OCI-M1 (cell line): ENCODE measurements around the gene TRIM41.
"Not testable (repeated sequence)": the region's sequence is repeated elsewhere in the genome, so short reads cannot be mapped to it uniquely, and the experiment has no call there.

Experiments
- DNase-seq: peaks from one replicate; lab custom pipeline; 2025; lab: John Stamatoyannopoulos, UW

TRIM41 gene

DNA sequence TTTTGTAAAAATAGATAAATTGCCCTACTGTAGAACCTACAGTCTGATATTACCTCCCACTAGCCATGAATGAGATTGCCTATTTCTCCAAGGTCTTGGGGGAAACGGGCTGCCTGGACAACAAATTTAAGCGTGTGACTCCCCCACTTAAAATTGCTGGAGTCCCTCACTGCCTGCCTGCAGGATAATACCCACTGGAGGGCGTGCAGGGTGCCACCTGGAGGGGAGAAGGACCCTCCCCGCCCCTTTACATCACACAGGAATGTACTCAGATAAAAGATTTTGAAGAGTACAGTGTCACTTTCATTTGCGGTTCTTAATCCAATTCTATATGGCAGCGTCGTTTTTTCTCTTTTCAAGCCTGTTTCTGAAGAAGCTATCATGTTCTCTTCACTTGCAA lies 11.9 kb upstream of the TRIM41 start:
- no peak for DNase-seq

DNA sequence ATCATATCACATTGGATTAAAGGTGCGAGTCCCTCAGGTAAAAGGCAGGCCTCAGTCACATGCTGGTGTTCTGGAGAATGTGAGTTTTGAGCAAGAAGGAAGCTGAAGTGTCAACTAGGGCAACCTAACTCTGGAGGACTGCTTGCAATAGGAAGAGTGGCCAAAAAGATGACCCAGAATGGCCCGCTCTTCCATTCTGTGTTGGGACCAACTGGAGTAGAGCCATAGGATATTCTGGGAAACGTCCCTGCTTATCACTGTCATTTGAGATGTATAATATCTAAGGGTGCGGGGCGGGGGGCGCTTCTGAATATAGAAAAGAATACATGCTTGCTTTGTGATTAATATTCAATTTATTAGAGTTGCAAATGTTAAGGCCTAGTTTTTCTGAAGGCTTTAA lies 11.0 kb upstream of the TRIM41 start:
- no peak for DNase-seq

GRCh38 chr5:181212934-181213333 lies 10.1 kb upstream of the TRIM41 start:
- no peak for DNase-seq

DNA sequence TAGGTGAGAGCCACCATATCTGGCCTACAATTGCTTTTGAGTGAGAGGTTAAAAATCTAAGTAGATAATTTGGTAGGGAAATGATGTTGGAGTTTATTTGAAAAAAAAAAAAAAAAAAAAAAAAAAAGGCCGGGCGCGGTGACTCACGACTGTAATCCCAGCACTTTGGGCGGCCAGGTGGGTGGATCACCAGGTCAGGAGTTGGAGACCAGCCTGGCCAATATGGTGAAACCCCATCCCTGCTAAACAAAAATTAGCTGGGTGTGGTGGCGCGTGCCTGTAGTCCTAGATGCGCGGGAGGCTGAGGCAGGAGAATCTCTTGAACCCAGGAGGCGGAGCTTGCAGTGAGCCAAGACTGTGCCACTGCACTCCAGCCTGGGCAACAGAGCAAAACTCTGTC lies 8.8 kb upstream of the TRIM41 start:
- not testable (repeated sequence) for DNase-seq

DNA sequence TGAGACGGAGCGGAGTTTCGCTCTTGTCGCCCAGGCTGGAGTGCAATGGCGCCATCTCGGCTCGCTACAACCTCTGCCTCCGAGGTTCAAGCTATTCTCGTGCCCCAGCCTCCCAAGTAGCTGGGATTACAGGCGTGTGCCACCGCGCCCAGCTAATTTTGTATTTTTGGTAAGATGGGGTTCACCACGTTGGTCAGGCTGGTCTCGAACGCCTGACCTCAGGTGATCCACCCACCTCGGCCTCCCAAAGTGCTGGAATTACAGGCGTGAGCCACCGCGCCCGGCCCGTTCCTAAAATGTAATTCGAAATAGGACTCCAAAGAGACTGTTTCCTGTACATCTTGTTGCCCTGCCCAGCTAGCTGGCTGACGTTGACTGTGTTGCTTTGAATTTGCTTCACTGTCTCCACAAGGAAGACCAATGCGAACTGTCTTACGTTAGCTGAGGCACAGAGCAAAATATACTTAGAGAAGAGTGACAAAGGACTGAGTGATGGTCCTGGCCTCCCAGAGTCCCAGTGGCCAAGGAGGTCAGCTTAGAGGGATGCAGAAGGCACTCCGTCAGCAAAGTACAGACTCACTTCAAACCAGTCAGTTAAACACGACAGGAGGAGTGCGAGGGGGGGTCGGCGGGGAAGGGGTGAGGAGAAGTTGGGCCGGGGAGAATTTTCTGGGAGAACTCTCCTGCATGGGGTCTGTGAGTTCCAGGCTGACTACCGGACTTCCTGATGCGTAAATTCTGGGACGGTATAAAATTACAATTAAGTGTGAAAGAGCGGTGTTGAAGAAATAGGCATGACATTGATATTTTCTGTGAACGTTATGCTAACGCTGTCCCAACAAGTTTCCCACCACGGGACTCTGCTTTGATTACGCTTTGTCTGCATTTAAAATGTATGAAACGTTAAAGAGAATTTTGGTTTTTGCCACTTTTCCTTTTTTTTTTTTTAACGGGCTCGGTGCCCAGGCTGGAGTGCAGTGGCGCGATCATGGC lies 6.8 kb upstream of the TRIM41 start:
- DNase-seq = no peak

DNA sequence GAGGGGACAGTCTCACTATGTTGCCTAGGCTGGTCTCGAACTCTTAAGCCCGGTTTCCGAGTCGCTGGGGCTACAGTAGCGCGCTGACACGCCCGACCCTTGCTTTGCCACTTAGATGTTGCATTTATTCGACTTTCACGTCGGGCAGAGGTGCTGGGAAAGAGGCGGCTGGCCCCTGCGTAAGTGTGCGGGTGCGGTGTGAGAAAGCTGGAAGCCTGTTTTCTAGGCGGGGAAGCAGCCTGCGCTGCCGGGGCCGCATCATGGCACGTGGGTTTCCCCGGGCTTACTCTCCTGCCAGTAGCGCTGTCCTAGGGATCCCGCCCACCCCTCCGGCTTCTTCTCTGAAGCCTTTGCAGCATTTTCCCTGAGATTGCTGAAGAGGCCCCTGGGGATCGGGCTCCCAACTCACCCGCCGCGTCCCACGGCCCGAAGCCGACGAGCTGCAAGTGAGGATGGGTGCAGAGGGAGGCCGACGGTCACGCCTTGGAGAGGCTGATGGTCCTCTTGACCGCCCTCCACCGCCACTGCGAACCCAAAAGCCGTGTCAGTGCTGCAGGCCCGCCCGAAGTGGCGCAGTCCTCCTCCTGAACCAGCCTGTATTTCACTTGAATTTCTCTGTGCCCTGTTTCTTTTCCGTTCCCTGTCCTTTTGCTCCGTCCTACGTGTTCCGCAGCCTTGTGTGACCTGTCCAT lies 5.8 kb upstream of the TRIM41 start:
- no peak for DNase-seq

DNA sequence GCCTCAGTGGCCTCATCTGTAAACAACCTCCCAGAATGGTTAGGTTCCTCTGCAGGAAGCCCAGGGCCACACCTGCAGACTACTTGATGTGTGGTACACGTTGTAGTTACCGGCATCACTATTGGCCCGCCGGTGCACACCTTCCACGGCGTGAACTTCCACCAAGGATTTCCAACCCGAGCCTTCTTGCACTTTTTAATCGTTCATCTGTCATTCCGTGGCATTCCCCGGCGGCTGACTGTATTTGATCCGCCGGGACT lies 5.3 kb upstream of the TRIM41 start:
- no peak for DNase-seq

DNA sequence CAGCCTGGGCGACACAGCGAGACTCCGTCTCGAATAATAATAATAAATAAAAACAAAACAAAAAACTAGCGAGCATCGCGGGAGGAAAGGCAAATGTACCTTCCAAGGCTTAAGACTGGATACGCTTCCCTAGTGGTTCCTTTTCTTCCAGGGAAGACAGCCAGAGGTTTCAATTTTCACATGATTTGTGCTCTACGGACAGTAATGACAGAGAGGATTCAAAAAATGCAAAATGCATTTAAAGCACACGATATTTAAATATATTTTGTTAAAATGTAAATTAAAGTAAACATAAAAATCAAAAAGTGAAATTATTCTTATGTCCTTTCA lies 4.3 kb upstream of the TRIM41 start:
- no peak for DNase-seq

DNA sequence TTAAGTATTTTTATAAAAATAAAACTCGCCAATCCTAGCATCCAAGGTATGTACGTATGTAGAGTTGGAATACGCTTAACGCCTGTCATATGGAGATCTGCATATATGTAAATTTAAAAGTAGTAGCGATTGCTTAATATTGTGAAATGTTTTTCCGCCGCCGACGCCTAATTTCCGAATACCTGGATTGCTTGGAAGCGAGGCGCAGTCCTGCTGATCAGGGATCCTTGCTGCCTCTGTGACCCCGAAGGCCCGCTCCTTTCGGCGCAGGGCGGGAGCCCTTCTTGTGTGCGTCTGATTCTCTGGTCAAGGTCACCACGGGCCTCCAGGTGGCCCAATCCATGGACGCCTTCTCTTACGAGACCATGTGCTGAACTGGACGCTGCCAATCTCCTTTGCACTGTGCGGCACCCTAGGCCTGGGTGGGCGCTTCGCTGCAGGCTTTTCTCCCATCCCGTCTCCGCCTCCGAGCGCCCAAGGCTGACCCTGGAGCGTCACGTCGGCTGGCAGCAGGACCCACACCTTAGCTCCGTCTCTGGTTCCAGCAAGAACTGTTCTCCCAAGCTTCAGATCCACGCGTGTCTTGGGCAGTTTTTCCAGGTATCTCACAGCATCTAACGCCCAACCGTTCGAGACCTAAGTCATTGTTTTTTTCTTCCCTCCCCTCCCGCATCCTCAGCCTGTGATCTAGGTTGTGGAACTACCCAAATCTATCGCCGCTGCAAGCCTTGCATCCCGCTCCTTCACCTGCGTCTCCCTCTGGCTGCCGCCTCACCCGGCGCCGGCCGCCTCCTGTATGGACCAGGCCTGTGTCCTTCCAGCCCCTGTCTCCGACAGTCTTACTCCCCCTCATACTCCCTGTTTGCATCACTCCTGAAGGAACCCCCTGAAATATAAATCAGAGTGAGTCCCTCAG lies 3.6 kb upstream of the TRIM41 start:
- DNase-seq = no peak

DNA sequence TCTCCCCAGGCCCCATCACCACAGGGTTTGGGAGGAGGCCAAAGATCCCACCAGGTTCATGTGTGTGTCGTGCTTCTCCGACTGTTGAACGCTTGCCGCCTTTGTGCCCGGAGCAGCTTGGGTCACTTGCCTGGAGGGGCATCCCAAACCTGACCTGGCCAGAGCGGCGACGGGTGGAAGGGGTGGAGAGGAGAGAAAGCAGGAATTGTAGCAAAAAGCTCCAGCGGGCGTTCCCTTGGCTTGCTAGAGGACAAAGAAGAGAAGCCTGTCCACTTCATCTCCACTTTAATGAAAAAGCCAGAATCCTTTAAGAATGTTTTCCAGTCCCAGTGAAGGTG lies 2.9 kb upstream of the TRIM41 start:
- DNase-seq = no peak

- no peak for DNase-seq
Measured at GRCh38 chr5:181221105-181221791, 1.8 kb upstream of the TRIM41 start.

DNA sequence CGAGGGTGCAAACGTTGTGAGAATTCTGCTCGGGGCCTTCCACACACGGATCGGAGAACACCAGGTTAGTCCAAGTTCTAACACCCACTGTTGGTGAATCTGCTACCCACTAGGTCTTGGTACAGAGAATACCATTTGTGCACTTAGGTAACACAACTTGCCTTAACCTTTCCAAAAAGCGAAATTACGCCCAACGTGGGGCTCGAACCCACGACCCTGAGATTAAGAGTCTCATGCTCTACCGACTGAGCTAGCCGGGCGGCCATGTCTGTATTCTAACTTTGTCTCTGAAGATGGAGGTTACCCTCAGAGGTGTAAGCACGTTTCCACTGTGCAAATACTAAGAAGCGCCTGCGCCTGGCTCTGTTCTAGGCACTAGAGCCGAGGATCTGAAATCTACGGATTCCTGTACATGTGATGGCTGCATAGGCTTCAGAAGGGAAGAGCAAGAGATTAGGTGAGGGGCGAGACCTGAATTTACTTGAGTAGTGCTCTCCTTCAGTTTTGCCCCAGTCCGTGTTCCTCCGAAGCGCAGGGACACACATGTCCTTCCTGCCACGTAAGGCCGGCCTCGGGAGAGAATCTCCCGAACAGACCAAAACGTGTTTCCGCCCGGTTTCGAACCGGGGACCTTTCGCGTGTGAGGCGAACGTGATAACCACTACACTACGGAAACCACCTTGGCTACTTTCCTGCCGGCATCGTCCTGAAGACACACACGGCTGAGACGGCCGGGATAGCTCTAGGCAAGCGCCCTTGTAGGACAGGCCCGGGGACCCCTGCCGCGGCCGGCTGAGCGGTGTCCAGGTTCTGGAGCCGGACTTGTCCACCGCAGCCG lies 1.1 kb upstream of the TRIM41 start:
- DNase-seq = no peak

DNA sequence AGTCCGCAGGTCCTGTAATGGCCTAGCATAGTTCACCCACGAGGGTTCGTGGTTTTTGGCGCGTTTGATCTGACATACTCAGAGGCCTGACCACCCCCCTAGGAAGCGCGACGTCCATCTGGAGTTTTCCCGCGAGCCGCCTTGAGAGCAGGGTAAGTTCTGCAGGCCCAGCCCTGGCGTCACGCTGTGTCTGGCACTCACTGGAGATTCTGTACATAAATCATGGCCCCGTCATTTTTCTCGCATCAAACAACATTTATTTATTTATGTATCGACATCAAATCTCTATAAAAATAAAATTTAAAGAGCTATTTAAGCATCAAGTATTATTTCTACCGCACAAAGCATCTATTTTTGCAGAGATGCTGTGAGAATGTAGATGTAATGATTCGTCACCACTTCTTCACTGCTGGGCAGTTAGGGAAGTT lies 437 bp upstream of the TRIM41 start:
- DNase-seq = no peak

DNA sequence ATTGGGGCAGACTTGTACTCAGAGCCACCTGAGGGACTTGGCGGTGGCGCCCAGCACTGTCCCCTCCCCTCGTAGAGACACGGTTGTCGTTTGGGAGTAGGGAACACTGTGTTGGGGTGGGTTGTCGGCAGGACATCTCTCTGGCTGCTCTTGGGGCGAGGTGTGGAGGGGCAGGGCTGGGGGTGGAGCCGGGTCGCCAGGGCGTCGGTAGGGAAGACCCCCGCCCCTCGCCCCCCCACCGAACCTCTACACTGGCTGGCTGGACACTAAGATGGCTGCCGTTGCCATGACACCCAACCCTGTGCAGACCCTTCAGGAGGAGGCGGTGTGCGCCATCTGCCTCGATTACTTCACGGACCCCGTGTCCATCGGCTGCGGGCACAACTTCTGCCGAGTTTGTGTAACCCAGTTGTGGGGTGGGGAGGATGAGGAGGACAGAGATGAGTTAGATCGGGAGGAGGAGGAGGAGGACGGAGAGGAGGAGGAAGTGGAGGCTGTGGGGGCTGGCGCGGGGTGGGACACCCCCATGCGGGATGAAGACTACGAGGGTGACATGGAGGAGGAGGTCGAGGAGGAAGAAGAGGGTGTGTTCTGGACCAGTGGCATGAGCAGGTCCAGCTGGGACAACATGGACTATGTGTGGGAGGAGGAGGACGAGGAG lies 778 bp downstream of the TRIM41 start:
- DNase-seq = no peak

- no peak for DNase-seq
Measured at GRCh38 chr5:181224390-181225229, 1.5 kb downstream of the TRIM41 start.

GRCh38 chr5:181229996-181230395 lies 6.9 kb downstream of the TRIM41 start:
- no peak for DNase-seq

DNA sequence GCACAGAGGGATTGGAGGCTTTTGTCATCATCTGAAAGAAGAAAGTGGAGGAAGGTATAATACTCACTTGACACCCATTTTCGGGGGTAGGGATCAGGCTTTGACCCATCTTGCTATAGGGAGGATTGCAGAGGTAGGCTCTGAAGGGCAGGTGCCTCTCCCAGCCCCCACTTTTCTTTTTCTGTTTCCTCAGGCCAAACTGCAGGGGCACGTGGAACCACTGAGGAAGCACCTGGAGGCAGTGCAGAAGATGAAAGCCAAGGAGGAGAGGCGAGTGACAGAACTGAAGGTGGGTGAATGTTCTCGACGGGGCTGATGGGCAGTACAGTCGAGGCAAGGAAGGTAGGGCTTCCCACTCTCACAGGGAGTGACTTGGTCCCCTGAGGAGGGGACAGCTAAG lies 7.5 kb downstream of the TRIM41 start:
- DNase-seq = no peak

GRCh38 chr5:181231432-181231831 lies 8.4 kb downstream of the TRIM41 start:
- no peak for DNase-seq

GRCh38 chr5:181232593-181232992 lies 9.5 kb downstream of the TRIM41 start:
- no peak for DNase-seq
